ENCODE data around the gene GSG1L2.

The GSG1L2 gene

DNA sequence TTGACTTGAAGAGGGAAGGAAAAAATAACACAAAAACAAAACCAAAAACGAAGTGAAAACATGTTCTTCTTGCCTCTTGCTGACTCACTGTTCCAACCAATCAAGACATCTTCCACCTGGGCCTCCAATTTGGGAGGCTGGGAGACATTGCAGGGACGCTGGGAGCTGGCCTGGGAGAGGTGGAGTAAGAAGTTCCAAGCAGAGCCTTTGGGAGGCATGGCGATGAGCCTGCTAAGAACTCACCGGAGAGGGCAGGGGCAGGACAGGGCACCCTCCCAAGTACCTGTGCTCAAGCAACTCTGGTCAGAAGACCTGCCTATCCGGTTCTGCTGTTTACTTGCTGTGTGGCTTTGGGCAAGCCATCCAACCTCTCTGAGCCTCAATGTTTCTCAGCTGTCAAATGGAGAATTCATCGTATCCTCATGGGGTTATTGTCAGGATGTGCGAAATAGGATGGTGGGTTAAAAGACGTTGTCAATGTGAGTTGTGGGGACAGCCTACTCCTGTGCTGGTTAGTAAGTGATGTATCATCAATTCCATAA is 3.0 kb upstream of the GSG1L2 start:
- no peak for DNase-seq

DNA sequence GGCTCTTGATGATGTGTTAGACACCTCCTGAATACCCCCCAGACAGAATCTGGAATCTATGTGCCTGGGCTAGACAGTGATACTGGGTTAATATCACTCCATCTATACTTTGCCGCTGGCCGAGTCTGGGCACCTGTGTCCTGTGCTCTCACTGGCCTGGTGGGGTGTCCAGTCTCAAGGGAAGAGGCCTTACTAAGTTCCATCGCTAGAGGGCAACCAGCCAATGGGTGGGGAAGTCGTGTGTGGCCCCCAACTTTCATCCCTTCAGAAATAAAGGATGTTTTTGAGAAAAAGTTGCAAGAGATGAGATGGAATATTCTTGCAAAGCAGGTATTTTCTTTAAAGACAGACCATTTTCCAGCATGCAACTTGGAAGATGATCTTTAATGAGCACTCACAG is 2.2 kb upstream of the GSG1L2 start:
- no peak for DNase-seq

DNA sequence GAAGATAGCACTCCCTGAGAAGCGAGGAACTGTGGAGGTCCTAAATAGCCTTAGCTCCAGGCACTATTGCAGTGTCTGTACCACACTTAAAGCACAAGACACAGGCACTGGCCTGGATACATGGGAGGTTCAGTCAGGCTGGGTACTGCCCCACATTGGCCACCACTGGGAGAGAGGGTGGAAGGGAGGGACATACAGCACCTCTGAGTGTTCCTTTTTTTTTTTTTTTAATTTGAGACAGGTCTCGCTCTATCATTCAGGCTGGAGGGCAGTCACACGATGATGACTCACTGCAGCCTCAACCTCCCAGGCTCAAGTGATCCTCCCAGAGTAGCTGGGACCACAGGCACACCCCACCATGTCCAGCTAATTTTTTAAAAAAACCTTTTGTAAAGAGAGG is 1.4 kb downstream of the GSG1L2 start:
- no peak for DNase-seq

DNA sequence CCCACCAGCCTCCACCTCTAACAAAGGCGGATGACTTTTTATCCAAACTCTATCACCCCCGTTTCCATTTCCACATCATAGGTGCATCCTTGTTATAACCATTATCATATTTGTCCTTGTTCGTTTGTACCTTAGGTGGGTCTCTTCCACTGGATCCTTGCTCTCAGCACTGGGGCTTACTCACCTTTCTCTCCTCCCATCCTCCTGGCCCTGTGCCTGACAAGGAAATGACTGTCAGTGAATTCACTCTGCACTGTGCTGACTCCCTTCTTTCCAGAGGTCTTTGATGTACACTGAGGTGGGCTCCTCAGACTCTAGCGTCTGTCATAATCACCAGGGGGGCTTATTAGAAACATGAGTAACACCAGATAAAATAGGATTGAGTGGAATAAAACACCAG is 3.1 kb downstream of the GSG1L2 start:
- DNase-seq: no peak

GRCh38 chr17:9817086-9817485 is 4.8 kb downstream of the GSG1L2 start:
- no peak for DNase-seq

- DNase-seq: no peak
Observed at GRCh38 chr17:9816472-9816871, 5.4 kb downstream of the GSG1L2 start.

DNA sequence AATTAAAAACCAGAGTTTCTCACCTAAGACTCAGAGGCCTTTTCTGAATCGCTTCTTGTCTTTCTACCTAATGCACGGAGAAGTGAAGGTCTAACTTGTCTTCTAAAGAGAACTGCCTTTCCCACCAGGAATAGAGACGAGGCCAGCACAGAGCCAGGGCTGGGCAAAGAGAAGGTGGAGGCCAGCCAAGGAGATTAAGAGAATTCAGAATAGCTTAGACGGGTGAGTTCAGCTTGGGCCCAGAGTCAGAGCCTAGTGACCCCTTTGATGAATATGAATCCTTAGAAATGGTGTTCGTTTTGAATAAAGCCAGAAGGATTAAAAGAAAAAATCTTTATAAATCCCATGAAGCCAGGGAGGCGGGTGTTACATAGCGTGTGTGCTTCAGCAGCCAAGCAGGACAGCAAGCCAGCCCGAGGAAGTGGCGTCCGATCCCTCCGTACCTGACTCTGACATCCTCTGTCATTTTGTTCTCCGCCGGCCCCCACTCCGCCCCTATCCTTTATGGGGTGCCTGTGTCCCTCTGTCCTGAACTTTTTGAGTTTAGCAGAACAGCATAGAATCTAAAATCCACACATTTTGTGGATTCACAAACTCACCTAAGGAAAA is 7.4 kb downstream of the GSG1L2 start:
- DNase-seq: no peak

DNA sequence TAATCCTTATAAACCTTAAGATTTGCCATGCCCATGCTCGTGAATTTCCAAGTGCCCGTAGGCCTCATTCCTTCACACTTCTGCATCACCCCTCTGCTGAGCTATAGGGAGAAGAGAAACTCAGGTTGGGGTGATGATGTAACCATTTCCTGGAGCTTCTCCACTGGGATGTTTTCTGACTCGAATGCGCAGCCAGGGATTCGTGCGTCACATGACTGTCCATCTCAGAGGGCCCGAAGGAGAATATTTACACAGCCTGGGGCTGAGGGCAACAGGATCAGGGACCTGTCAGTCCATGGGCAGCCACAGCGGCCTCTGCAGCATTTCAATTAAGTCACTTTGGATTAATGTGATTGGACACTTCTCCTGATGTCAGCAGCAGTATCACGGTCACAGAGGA is 8.7 kb downstream of the GSG1L2 start:
- DNase-seq: no peak

- no peak for DNase-seq
Observed at GRCh38 chr17:9811537-9811936, 10.3 kb downstream of the GSG1L2 start.

DNA sequence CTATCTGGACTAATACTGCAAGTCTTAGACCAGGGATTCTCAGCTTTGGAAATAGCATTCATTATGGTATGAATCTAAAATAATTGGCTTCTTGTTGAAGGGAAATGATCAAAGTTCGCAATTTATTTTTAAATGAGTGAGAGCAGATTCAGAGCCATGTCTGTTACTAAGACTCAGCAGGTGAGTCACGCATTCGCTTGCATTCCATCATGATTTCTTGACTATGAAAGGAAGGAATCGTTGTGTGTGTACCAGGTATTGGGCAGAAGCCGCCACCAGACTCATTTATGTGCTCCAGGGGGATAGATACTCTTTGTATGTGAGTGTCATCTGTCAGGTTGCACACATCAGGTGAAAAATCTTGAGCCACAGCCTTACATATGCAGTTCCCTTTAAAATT is 10.8 kb downstream of the GSG1L2 start:
- no peak for DNase-seq

DNA sequence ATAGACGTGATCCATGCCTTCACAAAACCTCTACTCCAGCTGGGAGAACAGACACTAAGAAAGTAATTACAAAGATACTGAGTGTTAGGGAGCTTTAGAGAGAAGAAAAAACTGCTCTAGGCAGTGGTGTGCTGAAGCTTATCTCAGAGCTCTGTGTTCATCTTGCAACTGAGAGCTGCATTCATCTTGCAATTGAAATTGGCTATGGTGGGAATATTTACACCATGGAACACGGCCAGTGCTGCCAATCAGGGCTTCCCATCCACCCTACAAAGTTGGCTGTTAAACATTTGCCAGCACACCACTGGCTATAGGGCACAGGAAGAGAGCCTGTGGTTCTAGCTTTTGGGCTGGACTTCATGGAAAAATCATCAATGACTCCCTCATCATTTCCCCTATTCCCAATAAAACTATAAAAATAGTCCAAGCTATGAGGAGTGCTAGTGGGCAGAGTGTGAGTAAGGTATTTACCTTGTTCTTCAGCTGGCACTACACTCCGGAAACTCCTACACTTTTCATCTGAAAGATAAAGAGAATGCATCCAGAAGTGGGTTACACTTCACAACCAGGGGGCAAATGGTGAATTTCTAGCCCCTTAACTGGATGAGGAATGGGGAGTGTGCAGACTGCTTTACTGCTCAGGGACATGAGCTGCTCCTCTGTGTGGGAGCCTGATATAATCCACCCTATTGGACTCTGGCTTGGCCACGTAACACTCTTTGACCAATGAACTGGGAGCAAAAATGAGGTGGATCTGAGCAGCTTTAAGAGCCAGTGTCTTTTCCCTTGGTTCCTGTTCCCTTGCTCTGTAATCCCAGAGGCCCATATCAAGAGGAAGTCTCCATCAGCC is 11.6 kb downstream of the GSG1L2 start:
- DNase-seq: no peak

DNA sequence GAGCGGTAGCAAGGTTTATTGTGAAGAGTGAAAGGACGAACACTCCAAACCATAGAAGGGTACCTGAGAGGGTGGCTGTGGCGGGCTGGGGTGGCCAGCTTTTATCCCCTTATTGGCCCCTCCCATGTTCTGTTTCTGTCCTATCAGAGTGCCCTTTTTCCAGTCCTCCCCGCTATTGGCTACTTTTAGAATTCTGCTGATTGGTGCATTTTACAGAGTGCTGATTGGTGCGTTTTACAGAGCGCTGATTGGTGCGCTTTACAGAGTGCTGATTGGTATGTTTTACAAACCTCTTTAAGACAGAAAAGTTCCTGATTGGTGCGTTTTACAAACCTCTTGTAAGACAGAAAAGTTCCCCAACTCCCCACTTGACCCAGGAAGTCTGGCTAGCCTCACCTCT is 12.5 kb downstream of the GSG1L2 start:
- no peak for DNase-seq

DNA sequence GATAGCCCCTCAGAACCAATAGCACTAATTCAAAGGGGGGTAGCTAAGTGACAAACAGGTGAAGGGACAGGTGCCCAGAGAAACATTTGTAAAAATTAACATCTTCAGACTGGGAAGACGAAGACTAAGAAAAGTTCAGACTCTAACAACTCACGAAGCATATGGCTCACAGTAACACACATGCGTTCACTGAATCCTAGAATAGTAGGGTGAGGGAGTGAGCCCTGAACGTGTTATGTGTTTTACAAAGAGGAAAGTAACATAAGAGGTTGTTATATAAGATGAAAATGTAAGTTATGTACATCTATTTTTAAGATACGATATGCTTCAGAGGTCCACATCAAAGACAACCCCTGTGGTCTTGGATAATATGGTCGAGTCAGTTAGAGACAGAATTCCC is 15.2 kb downstream of the GSG1L2 start:
- DNase-seq: no peak

- no peak for DNase-seq
Observed at GRCh38 chr17:9805769-9806168, 16.1 kb downstream of the GSG1L2 start.

- no peak for DNase-seq
Observed at GRCh38 chr17:9802697-9803096, 19.2 kb downstream of the GSG1L2 start.

DNA sequence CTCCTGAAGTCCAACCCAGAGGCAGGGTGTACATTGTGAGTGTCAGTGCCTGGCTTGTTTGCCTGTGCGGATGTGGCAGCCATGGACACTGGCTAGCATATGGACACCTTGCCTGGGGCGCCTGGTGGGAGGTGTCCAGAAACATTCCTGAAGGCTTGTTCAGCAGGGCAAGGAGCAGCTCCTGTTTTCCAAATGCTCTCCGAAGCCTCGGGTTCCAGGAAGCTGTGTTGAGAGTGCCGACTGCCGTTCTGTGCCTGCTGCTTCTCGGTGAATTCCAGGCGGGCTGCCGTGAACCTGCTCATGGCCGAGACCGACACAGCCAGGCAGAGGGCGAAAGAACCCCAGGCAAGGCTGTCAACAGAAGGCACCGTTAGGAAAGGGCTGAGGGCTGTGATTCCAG is 19.6 kb downstream of the GSG1L2 start:
- no peak for DNase-seq

GRCh38 chr17:9801505-9801904 is 20.4 kb downstream of the GSG1L2 start:
- no peak for DNase-seq

- no peak for DNase-seq
Observed at GRCh38 chr17:9798724-9799123, 23.2 kb downstream of the GSG1L2 start.

DNA sequence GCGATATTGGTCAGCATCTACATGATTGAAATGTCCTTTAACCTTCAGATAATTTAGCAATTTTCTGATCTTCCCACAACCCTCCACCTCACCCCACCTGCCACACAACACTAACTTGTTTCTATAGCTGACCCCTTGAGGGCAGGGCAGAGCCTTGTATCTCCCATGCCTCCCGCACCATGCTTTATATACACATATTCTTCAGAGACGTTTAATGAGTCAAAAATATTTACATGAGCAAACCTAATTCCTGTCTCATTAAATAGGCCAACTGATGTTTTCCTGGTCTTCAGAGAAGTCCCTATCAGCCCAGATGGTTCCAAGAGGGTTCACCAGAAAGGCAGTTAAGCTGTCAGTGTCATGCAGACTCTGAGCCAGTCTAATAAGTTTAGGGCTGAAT is 23.9 kb downstream of the GSG1L2 start:
- DNase-seq: no peak

GRCh38 chr17:9792181-9792840 is 29.6 kb downstream of the GSG1L2 start:
- DNase-seq: no peak

- no peak for DNase-seq
Observed at GRCh38 chr17:9790889-9791876, 30.7 kb downstream of the GSG1L2 start, which contains the start of gene DHRS7C. Gene DHRS7C (minus strand): TSS chr17:9791592. CDS start chr17:9791284, 308 bp downstream.

DNA sequence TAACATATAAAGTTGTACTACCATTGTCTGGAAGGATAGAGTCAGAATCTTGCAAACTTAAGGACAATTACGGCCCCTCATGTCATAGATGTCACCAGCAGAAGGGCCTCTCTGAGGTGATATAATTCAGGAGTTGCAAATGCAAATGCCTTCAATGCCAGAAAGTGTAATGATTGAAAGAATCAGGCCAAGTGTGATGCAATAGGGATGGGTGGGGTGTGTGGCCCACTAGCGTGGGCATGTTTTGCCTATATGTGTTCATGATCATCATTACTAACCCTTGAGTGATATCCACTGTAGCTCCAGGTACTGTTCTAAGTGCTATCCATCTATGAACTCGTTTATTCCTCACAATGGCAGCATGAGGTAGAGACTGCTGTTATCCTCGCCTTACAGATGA is 31.6 kb downstream of the GSG1L2 start:
- DNase-seq: no peak

- DNase-seq: no peak
Observed at GRCh38 chr17:9788601-9789000, 33.3 kb downstream of the GSG1L2 start.

Data from activated naive CD4-positive, alpha-beta T cell (primary cell).